Keratinocyte (primary cell): ENCODE measurements around the gene LIPT2. TPM values are rescaled to one million over a fixed set of nuclear protein-coding genes. Genes with fewer than 3 reads are reported as not detected.
A peak's percentile ranks its signal among the peaks of the same experiment; 100 is the strongest.

Source experiments
- DNase-seq: peaks from one replicate; pipeline ENCODE4 v3.0.0-alpha.2; 2011; ENCODE audit warnings: low read depth, missing footprints, low spot score
- FAIRE-seq: peaks from 2 replicates; lab custom pipeline; 2011; peaks lifted over from hg19 to GRCh38; lab: Jason Lieb, UNC
- H2AFZ ChIP-seq: 2 replicates; pipeline ENCODE4 v1.6.0; 2012; ENCODE audit warnings: low read length, control low read depth, inconsistent platforms; ENCODE audit not compliant: control insufficient read depth
- H3K27ac ChIP-seq: 2 replicates; pipeline ENCODE4 v1.5.1; 2011; ENCODE audit warnings: low read length; ENCODE audit not compliant: control insufficient read depth, insufficient read depth
- H3K27me3 ChIP-seq: 3 replicates; pipeline ENCODE4 v1.6.0; 2011; ENCODE audit warnings: low read length; ENCODE audit not compliant: control insufficient read depth, insufficient read depth; ENCODE audit errors: extremely low read depth
- H3K36me3 ChIP-seq, 2 experiments: 2 replicates in 1 of 2; 3 replicates in 1 of 2; pipeline ENCODE4 v1.5.1; 2011; ENCODE audit warnings: low read length in 2 of 2, mild to moderate bottlenecking in 1 of 2; ENCODE audit not compliant: control insufficient read depth in 2 of 2, insufficient read depth in 2 of 2; ENCODE audit errors: extremely low read depth in 1 of 2
- H3K4me1 ChIP-seq: 3 replicates; pipeline ENCODE4 v1.5.1; 2011; ENCODE audit warnings: low read length; ENCODE audit not compliant: control insufficient read depth, insufficient read depth; ENCODE audit errors: extremely low read depth
- H3K4me2 ChIP-seq: 3 replicates; pipeline ENCODE4 v1.6.0; 2011; ENCODE audit warnings: low read depth, low read length; ENCODE audit not compliant: control insufficient read depth, insufficient read depth; ENCODE audit errors: extremely low read depth
- H3K4me3 ChIP-seq, 3 experiments: fragments of 200-600 bp in 1 of 3; sonication (generic) in 1 of 3; 2 replicates in 2 of 3; 3 replicates in 1 of 3; pipeline ENCODE4 v1.5.1; 2011 to 2016; ENCODE audit warnings: low read length in 3 of 3, mild to moderate bottlenecking in 3 of 3, control low read depth in 2 of 3, inconsistent platforms in 1 of 3, low read depth in 1 of 3, mixed read lengths in 1 of 3, mixed run types in 1 of 3, moderate library complexity in 1 of 3; ENCODE audit not compliant: control insufficient read depth in 2 of 3, insufficient read depth in 2 of 3; ENCODE audit errors: extremely low read depth in 1 of 3
- H3K79me2 ChIP-seq: 2 replicates; pipeline ENCODE4 v1.6.0; 2012; ENCODE audit warnings: low read length; ENCODE audit not compliant: control insufficient read depth, insufficient read depth
- H3K9ac ChIP-seq: 3 replicates; pipeline ENCODE4 v1.6.0; 2011; ENCODE audit warnings: low read length; ENCODE audit not compliant: control insufficient read depth, insufficient read depth; ENCODE audit errors: extremely low read depth
- H3K9me1 ChIP-seq: 3 replicates; pipeline ENCODE4 v1.6.0; 2011; ENCODE audit warnings: low read length; ENCODE audit not compliant: control insufficient read depth, insufficient read depth; ENCODE audit errors: extremely low read depth
- H3K9me3 ChIP-seq: 2 replicates; pipeline ENCODE4 v1.5.1; 2012; ENCODE audit warnings: low read depth, low read length; ENCODE audit not compliant: control insufficient read depth
- H4K20me1 ChIP-seq: 3 replicates; pipeline ENCODE4 v1.6.0; 2011; ENCODE audit warnings: low read length; ENCODE audit not compliant: control insufficient read depth, insufficient read depth; ENCODE audit errors: extremely low read depth
- EZH2 ChIP-seq: IDR thresholded peaks from one replicate; pipeline ENCODE4 v1.6.1; 2012; ENCODE audit warnings: inconsistent platforms, mild to moderate bottlenecking, low read length, moderate library complexity
- dilution Hi-C: fragments of 300-500 bp; cut with MboI; formaldehyde crosslinking; loops from one replicate; pipeline ENCODE4 v1.7.0; 2020; ENCODE audit warnings: low sequenced_read_pairs; ENCODE audit not compliant: extremely low pct_ligation_motif_present
- polyA plus RNA-seq, 5 experiments: library from polyadenylated mRNA; depleted of rRNA in 3 of 5; stranded (reverse) in 3 of 5; stranded (forward) in 1 of 5; unstranded in 1 of 5; fragments of >200 nt; gene quantifications; 1 replicate in 1 of 5; 2 replicates in 3 of 5; 3 replicates in 1 of 5; pipeline versions ENCODE4 v1.2.1 to v1.2.3, GENCODE V29; 2011 to 2012; ENCODE audit warnings: missing spikeins in 2 of 5, low read depth in 1 of 5, low replicate concordance in 1 of 5
- TF ChIP-seq, protein P1 (sequence below), 3 experiments: IDR thresholded peaks in 1 of 3; conservative IDR thresholded peaks in 1 of 3; optimal IDR thresholded peaks in 1 of 3; 2 replicates in 2 of 3; 3 replicates in 1 of 3; pipeline versions ENCODE3 to v1.5.1; 2011; ENCODE audit warnings: low read length in 3 of 3, mild to moderate bottlenecking in 3 of 3, moderate library complexity in 2 of 3, control low read depth in 1 of 3, inconsistent platforms in 1 of 3; ENCODE audit not compliant: insufficient read depth in 2 of 3; ENCODE audit errors: extremely low read depth in 1 of 3

The LIPT2 gene
- polyA plus RNA-seq, 1 donor (not counting 4 experiments of a cell fraction or from before 2014, with no cell fraction given) = 2.3 TPM

DNA sequence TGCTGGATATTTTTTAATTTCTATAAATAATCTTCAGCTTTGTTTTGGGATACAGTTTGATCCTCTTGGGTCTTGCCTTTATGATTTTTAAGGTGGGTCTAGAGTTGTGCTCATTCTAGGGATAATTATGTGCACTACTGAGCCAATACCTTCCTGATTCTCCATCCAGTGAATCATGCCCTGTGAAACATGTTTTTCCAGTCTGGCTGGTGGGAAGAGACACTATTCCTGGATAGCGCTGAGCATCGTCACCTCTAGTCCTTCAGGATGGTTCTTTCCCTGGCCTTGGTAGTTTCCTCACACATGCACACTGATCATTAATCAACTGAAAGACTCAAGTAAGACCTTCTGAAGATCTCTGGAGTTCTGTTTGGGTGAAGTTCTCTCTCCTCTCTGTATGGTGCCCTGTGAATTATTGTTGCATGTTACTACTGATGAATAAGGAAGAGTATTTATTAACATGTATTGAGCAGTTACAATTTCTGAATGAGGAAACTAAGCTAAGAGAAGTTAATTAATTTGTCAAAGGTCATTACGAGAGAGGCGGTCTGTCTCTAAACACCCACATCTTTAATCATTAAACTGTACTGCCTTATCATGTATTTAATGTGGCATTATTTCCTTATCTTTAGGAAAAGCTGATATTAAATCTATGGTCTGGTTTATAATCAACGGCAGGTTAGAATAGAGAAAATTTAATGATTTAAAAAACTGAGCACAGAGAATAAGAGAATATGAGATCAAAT, 39.1 kb upstream of the LIPT2 start:
- Histone ChIP-seq H3K36me3 (no peaks in the 10 kb centered on the region), H2AFZ (no peak overlapping the region), H3K9me1 (no peaks in the 10 kb centered on the region), H4K20me1 (no peaks in the 10 kb centered on the region), H3K27me3 (no peaks in the 10 kb centered on the region), H3K27ac (no peak overlapping the region), H3K9ac (no peak overlapping the region), H3K4me2 (peak overlapping the region; percentile 51), H3K79me2 (no peaks in the 10 kb centered on the region), H3K4me1 (peaks cover 9% of the 10 kb centered on the region), H3K9me3 (no peaks in the 10 kb centered on the region), H3K4me3 (no peak overlapping the region)
- peak; percentile 9 for DNase-seq
- peak; percentile 98 for FAIRE-seq
- dilution Hi-C loops = no loop called here
- TF ChIP-seq EZH2 = no peak
- TF ChIP-seq, protein P1, sequence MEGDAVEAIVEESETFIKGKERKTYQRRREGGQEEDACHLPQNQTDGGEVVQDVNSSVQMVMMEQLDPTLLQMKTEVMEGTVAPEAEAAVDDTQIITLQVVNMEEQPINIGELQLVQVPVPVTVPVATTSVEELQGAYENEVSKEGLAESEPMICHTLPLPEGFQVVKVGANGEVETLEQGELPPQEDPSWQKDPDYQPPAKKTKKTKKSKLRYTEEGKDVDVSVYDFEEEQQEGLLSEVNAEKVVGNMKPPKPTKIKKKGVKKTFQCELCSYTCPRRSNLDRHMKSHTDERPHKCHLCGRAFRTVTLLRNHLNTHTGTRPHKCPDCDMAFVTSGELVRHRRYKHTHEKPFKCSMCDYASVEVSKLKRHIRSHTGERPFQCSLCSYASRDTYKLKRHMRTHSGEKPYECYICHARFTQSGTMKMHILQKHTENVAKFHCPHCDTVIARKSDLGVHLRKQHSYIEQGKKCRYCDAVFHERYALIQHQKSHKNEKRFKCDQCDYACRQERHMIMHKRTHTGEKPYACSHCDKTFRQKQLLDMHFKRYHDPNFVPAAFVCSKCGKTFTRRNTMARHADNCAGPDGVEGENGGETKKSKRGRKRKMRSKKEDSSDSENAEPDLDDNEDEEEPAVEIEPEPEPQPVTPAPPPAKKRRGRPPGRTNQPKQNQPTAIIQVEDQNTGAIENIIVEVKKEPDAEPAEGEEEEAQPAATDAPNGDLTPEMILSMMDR (optimal IDR thresholded peaks at IDR 0.05 in 1 of 3, IDR thresholded peaks at IDR 0.05 in 1 of 3, conservative IDR thresholded peaks at IDR 0.05 in 1 of 3; ENCODE audit: extremely low read depth in 1 of 3, insufficient read depth in 2 of 3, low read length in 3 of 3) = no peak

GRCh38 chr11:74524978-74525377, 31.5 kb upstream of the LIPT2 start:
- H3K9me3 ChIP-seq = no peaks in the 10 kb centered on the region
- FAIRE-seq = no peak

More at GRCh38 chr11:74524978-74525377, 31.5 kb upstream of the LIPT2 start:
- TF ChIP-seq, protein P1 (optimal IDR thresholded peaks at IDR 0.05 in 1 of 3, IDR thresholded peaks at IDR 0.05 in 1 of 3, conservative IDR thresholded peaks at IDR 0.05 in 1 of 3; ENCODE audit: extremely low read depth in 1 of 3, insufficient read depth in 2 of 3, low read length in 3 of 3) = no peak
- no peak for TF ChIP-seq EZH2
- H3K9me1 ChIP-seq = no peaks in the 10 kb centered on the region
- no peak overlapping the region for H3K4me2 ChIP-seq
- dilution Hi-C loops = no loop called here
- no peaks in the 10 kb centered on the region for H4K20me1 ChIP-seq
- no peak overlapping the region for H3K27ac ChIP-seq
- no peak overlapping the region for H2AFZ ChIP-seq
- no peaks in the 10 kb centered on the region for H3K79me2 ChIP-seq
- no peak overlapping the region for H3K4me3 ChIP-seq
- no peak overlapping the region for H3K9ac ChIP-seq
- H3K4me1 ChIP-seq = peaks cover 1% of the 10 kb centered on the region
- no peak for DNase-seq
- H3K27me3 ChIP-seq = no peaks in the 10 kb centered on the region
- H3K36me3 ChIP-seq = no peaks in the 10 kb centered on the region
